GM23338 (cell line): Measurements from ENCODE around the gene ABHD5. TPM values are rescaled to one million over a fixed set of nuclear protein-coding genes. Genes with fewer than 3 reads are reported as not detected.

Experiments used
- ATAC-seq: fragments of 200-7000 bp; cut with Tn5 transposase; 3 replicates; pipeline ENCODE4 v1.9.1; 2020
- DNase-seq: peaks from one replicate; pipeline ENCODE4 v3.0.0-alpha.2; 2015; ENCODE audit warnings: low spot score
- H2AFZ ChIP-seq: fragments of 200-600 bp; sonication (generic); 2 replicates; pipeline ENCODE4 v1.8.0; 2016; ENCODE audit warnings: antibody characterized with exemption, mild to moderate bottlenecking, moderate library complexity
- H3F3A ChIP-seq: fragments of 200-600 bp; sonication (generic); replicated peaks from 2 replicates; pipeline ENCODE4 v1.8.0; 2017; ENCODE audit warnings: antibody characterized with exemption, mixed run types, low read depth
- H3K27ac ChIP-seq: fragments of 200-600 bp; sonication (generic); 2 replicates; pipeline ENCODE4 v1.6.1; 2016; ENCODE audit warnings: low read depth
- H3K27me3 ChIP-seq: fragments of 200-600 bp; sonication (generic); 2 replicates; pipeline ENCODE4 v1.8.0; 2016; ENCODE audit warnings: mild to moderate bottlenecking, mixed run types, moderate library complexity; ENCODE audit not compliant: insufficient read depth
- H3K36me3 ChIP-seq: fragments of 200-600 bp; sonication (generic); 2 replicates; pipeline ENCODE4 v1.8.0; 2016; ENCODE audit warnings: mild to moderate bottlenecking; ENCODE audit not compliant: insufficient read depth
- H3K4me1 ChIP-seq: fragments of 200-600 bp; sonication (generic); 2 replicates; pipeline ENCODE4 v1.8.0; 2016; ENCODE audit warnings: mild to moderate bottlenecking, moderate library complexity; ENCODE audit not compliant: insufficient read depth
- H3K4me2 ChIP-seq: fragments of 200-600 bp; sonication (generic); 2 replicates; pipeline ENCODE4 v1.7.1; 2017; ENCODE audit warnings: mixed run types
- H3K4me3 ChIP-seq: fragments of 200-600 bp; sonication (generic); 2 replicates; pipeline ENCODE4 v1.6.1; 2016; ENCODE audit warnings: mixed run types
- H3K79me2 ChIP-seq: fragments of 200-600 bp; sonication (generic); replicated peaks from 2 replicates; pipeline ENCODE4 v1.8.0; 2017; ENCODE audit warnings: mild to moderate bottlenecking; ENCODE audit not compliant: insufficient read depth
- H3K9me2 ChIP-seq: fragments of 200-600 bp; sonication (generic); 2 replicates; pipeline ENCODE4 v1.8.0; 2017; ENCODE audit not compliant: insufficient read depth
- H4K20me1 ChIP-seq: fragments of 200-600 bp; sonication (generic); replicated peaks from 2 replicates; pipeline ENCODE4 v1.8.0; 2017; ENCODE audit warnings: mild to moderate bottlenecking; ENCODE audit not compliant: insufficient read depth
- H3K27ac Mint-ChIP-seq: 2 replicates; pipeline ENCODE4 v1.8.0; 2020; ENCODE audit warnings: inconsistent platforms, mild to moderate bottlenecking, moderate library complexity, mixed read lengths
- H3K27me3 Mint-ChIP-seq: 3 replicates; pipeline ENCODE4 v1.8.0; 2022; ENCODE audit warnings: low read depth, mild to moderate bottlenecking, moderate library complexity, mixed read lengths, inconsistent platforms; ENCODE audit not compliant: insufficient read depth, poor library complexity
- H3K36me3 Mint-ChIP-seq: 3 replicates; pipeline ENCODE4 v1.8.0; 2021; ENCODE audit warnings: low read depth, mild to moderate bottlenecking, inconsistent platforms, moderate library complexity, mixed read lengths
- H3K4me1 Mint-ChIP-seq: 3 replicates; pipeline ENCODE4 v1.8.0; 2020; ENCODE audit warnings: mild to moderate bottlenecking, inconsistent platforms, mixed read lengths
- H3K4me3 Mint-ChIP-seq: 3 replicates; pipeline ENCODE4 v1.8.0; 2021; ENCODE audit warnings: moderate library complexity, mild to moderate bottlenecking, inconsistent platforms, mixed read lengths
- H3K9me3 Mint-ChIP-seq: 3 replicates; pipeline ENCODE4 v1.8.0; 2020; ENCODE audit warnings: moderate library complexity, mild to moderate bottlenecking, inconsistent platforms, mixed read lengths
- CREB1 ChIP-seq: fragments of 250-450 bp; sonication (Bioruptor Pico); IDR thresholded peaks from 2 replicates; pipeline ENCODE4 v1.5.0; 2020; ENCODE audit warnings: low read depth, mild to moderate bottlenecking, moderate library complexity
- EZH2 ChIP-seq: fragments of 200-600 bp; sonication (generic); IDR thresholded peaks from one replicate; pipeline ENCODE4 v1.8.0; 2017; ENCODE audit warnings: antibody characterized with exemption, mild to moderate bottlenecking, low read depth; ENCODE audit not compliant: unreplicated experiment
- EZH2phosphoT487 ChIP-seq: fragments of 200-600 bp; sonication (generic); IDR thresholded peaks from one replicate; pipeline ENCODE4 v1.8.1; 2018; ENCODE audit warnings: antibody characterized with exemption; ENCODE audit not compliant: unreplicated experiment
- JUNB ChIP-seq: IDR thresholded peaks from one replicate; pipeline ENCODE4 v1.6.1; 2016; ENCODE audit warnings: antibody characterized with exemption; ENCODE audit not compliant: unreplicated experiment
- NANOG ChIP-seq: IDR thresholded peaks from 2 replicates; pipeline ENCODE4 v1.6.1; 2016; ENCODE audit warnings: antibody characterized with exemption, borderline replicate concordance
- POLR2AphosphoS5 ChIP-seq: IDR thresholded peaks from 2 replicates; pipeline ENCODE4 v1.6.1; 2016; ENCODE audit warnings: antibody characterized with exemption, low read depth
- STAT1 ChIP-seq: IDR thresholded peaks from one replicate; pipeline ENCODE4 v1.6.1; 2016; ENCODE audit warnings: antibody characterized with exemption; ENCODE audit not compliant: unreplicated experiment
- ZNF114 ChIP-seq: fragments of 250-450 bp; sonication (Bioruptor Pico); IDR thresholded peaks from 2 replicates; pipeline ENCODE4 v1.5.0; 2020; ENCODE audit warnings: mild to moderate bottlenecking, moderate library complexity
- ZNF331 ChIP-seq: fragments of 250-450 bp; sonication (Bioruptor Pico); IDR thresholded peaks from 2 replicates; pipeline ENCODE4 v1.5.0; 2020; ENCODE audit warnings: low read depth, mild to moderate bottlenecking, moderate library complexity
- polyA plus RNA-seq: library from polyadenylated mRNA; unstranded; fragments of >200 nt; fragmentation: Nextera tagmentation; extraction: Ambion mirVana; gene quantifications from 2 replicates; pipeline ENCODE4 v1.2.1, GENCODE V29; 2016
- total RNA-seq: library from RNA; depleted of rRNA; stranded (reverse); fragments of >200 nt; shearing (Covaris generic); gene quantifications from 2 replicates; pipeline ENCODE4 v1.2.3, GENCODE V29; 2014
- TF ChIP-seq, protein P1 (sequence below): fragments of 250-450 bp; sonication (Bioruptor Pico); IDR thresholded peaks from 2 replicates; pipeline ENCODE4 v1.5.0; 2020; ENCODE audit warnings: mild to moderate bottlenecking, moderate library complexity
- TF ChIP-seq, protein P2 (sequence below): IDR thresholded peaks from 2 replicates; pipeline ENCODE4 v1.6.1; 2016; ENCODE audit warnings: antibody characterized with exemption
- TF ChIP-seq, protein P3 (sequence below), 2 experiments: fragments of 200-600 bp in 1 of 2; sonication (generic) in 1 of 2; conservative IDR thresholded peaks; 2 replicates each; pipeline versions ENCODE4 v1.5.1 to v1.6.1; 2016 to 2017; ENCODE audit warnings: antibody characterized with exemption in 2 of 2, low read depth in 2 of 2, mild to moderate bottlenecking in 2 of 2, moderate library complexity in 1 of 2
- TF ChIP-seq, protein P4 (sequence below): IDR thresholded peaks from one replicate; pipeline ENCODE4 v1.6.1; 2018; ENCODE audit warnings: antibody characterized with exemption; ENCODE audit not compliant: unreplicated experiment

ABHD5 gene
- total and polyA plus RNA-seq, 2 experiments from 2014 or later = 12.1 to 12.3 TPM

DNA sequence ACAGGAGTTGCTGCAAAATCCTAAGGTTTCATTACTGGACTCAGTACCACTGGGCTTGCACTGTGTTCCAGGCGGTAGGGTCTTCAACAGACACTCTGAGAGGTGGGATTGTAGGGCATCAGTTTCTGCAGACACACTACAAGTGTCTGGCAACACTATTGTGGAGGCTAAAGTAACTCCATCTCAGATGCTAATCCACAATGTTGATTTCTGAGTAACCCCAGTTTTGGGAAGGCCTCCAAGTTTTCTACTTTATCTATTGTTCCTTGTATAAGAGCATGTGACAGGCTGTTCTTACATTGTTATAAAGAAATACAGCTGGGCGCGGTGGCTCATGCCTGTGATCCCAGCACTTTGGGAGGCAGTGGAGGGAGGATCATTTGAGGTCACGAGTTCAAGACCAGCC lies 2.5 kb upstream of the ABHD5 start:
- Mint-ChIP-seq H3K36me3 (peaks cover 10% of the 10 kb centered on the region; the same call in 2 of the 3 replicates), H3K4me1 (peaks cover 23% of the 10 kb centered on the region)

More for the DNA sequence above, 2.5 kb upstream of the ABHD5 start:
- Mint-ChIP-seq H3K9me3 (peaks cover under 1% of the 10 kb centered on the region; the same call in 2 of the 3 replicates), H3K27ac (no peak overlapping the region), H3K4me3 (no peak overlapping the region), H3K27me3 (peaks cover 4% of the 10 kb centered on the region)
- Histone ChIP-seq H3K27me3 (no peaks in the 10 kb centered on the region), H4K20me1 (no peaks in the 10 kb centered on the region), H3F3A (0 out of 2 replicates have a peak, but pooled peaks cover 9% of the 10 kb centered on the region), H3K4me1 (peaks cover 25% of the 10 kb centered on the region), H2AFZ (no peak overlapping the region), H3K27ac (no peak overlapping the region), H3K4me3 (no peak overlapping the region), H3K9me2 (0 out of 2 replicates have a peak, but pooled peaks cover 5% of the 10 kb centered on the region), H3K4me2 (no peak overlapping the region), H3K79me2 (peaks cover 16% of the 10 kb centered on the region), H3K36me3 (no peaks in the 10 kb centered on the region)
- DNase-seq (no peak), ATAC-seq (no peak)
- TF ChIP-seq ZNF331 (CRISPR knock-in tag) (no peak), STAT1 (no peak), ZNF114 (CRISPR knock-in tag) (no peak), EZH2 (no peak), POLR2AphosphoS5 (no peak), CREB1 (CRISPR knock-in tag) (no peak), EZH2phosphoT487 (no peak), NANOG (no peak), JUNB (no peak)
- TF ChIP-seq, protein P1, sequence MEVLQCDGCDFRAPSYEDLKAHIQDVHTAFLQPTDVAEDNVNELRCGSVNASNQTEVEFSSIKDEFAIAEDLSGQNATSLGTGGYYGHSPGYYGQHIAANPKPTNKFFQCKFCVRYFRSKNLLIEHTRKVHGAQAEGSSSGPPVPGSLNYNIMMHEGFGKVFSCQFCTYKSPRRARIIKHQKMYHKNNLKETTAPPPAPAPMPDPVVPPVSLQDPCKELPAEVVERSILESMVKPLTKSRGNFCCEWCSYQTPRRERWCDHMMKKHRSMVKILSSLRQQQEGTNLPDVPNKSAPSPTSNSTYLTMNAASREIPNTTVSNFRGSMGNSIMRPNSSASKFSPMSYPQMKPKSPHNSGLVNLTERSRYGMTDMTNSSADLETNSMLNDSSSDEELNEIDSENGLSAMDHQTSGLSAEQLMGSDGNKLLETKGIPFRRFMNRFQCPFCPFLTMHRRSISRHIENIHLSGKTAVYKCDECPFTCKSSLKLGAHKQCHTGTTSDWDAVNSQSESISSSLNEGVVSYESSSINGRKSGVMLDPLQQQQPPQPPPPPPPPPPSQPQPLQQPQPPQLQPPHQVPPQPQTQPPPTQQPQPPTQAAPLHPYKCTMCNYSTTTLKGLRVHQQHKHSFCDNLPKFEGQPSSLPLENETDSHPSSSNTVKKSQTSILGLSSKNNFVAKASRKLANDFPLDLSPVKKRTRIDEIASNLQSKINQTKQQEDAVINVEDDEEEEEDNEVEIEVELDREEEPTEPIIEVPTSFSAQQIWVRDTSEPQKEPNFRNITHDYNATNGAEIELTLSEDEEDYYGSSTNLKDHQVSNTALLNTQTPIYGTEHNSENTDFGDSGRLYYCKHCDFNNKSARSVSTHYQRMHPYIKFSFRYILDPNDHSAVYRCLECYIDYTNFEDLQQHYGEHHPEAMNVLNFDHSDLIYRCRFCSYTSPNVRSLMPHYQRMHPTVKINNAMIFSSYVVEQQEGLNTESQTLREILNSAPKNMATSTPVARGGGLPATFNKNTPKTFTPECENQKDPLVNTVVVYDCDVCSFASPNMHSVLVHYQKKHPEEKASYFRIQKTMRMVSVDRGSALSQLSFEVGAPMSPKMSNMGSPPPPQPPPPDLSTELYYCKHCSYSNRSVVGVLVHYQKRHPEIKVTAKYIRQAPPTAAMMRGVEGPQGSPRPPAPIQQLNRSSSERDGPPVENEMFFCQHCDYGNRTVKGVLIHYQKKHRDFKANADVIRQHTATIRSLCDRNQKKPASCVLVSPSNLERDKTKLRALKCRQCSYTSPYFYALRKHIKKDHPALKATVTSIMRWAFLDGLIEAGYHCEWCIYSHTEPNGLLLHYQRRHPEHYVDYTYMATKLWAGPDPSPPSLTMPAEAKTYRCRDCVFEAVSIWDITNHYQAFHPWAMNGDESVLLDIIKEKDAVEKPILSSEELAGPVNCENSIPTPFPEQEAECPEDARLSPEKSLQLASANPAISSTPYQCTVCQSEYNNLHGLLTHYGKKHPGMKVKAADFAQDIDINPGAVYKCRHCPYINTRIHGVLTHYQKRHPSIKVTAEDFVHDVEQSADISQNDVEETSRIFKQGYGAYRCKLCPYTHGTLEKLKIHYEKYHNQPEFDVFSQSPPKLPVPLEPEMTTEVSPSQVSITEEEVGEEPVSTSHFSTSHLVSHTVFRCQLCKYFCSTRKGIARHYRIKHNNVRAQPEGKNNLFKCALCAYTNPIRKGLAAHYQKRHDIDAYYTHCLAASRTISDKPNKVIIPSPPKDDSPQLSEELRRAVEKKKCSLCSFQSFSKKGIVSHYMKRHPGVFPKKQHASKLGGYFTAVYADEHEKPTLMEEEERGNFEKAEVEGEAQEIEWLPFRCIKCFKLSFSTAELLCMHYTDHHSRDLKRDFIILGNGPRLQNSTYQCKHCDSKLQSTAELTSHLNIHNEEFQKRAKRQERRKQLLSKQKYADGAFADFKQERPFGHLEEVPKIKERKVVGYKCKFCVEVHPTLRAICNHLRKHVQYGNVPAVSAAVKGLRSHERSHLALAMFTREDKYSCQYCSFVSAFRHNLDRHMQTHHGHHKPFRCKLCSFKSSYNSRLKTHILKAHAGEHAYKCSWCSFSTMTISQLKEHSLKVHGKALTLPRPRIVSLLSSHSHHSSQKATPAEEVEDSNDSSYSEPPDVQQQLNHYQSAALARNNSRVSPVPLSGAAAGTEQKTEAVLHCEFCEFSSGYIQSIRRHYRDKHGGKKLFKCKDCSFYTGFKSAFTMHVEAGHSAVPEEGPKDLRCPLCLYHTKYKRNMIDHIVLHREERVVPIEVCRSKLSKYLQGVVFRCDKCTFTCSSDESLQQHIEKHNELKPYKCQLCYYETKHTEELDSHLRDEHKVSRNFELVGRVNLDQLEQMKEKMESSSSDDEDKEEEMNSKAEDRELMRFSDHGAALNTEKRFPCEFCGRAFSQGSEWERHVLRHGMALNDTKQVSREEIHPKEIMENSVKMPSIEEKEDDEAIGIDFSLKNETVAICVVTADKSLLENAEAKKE (CRISPR knock-in tag) = no peak
- TF ChIP-seq, protein P2, sequence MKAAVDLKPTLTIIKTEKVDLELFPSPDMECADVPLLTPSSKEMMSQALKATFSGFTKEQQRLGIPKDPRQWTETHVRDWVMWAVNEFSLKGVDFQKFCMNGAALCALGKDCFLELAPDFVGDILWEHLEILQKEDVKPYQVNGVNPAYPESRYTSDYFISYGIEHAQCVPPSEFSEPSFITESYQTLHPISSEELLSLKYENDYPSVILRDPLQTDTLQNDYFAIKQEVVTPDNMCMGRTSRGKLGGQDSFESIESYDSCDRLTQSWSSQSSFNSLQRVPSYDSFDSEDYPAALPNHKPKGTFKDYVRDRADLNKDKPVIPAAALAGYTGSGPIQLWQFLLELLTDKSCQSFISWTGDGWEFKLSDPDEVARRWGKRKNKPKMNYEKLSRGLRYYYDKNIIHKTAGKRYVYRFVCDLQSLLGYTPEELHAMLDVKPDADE = no peak
- TF ChIP-seq, protein P3, sequence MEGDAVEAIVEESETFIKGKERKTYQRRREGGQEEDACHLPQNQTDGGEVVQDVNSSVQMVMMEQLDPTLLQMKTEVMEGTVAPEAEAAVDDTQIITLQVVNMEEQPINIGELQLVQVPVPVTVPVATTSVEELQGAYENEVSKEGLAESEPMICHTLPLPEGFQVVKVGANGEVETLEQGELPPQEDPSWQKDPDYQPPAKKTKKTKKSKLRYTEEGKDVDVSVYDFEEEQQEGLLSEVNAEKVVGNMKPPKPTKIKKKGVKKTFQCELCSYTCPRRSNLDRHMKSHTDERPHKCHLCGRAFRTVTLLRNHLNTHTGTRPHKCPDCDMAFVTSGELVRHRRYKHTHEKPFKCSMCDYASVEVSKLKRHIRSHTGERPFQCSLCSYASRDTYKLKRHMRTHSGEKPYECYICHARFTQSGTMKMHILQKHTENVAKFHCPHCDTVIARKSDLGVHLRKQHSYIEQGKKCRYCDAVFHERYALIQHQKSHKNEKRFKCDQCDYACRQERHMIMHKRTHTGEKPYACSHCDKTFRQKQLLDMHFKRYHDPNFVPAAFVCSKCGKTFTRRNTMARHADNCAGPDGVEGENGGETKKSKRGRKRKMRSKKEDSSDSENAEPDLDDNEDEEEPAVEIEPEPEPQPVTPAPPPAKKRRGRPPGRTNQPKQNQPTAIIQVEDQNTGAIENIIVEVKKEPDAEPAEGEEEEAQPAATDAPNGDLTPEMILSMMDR (conservative IDR thresholded peaks at IDR 0.05; ENCODE audit: low read depth in 2 of 2) = no peak
- TF ChIP-seq, protein P4, sequence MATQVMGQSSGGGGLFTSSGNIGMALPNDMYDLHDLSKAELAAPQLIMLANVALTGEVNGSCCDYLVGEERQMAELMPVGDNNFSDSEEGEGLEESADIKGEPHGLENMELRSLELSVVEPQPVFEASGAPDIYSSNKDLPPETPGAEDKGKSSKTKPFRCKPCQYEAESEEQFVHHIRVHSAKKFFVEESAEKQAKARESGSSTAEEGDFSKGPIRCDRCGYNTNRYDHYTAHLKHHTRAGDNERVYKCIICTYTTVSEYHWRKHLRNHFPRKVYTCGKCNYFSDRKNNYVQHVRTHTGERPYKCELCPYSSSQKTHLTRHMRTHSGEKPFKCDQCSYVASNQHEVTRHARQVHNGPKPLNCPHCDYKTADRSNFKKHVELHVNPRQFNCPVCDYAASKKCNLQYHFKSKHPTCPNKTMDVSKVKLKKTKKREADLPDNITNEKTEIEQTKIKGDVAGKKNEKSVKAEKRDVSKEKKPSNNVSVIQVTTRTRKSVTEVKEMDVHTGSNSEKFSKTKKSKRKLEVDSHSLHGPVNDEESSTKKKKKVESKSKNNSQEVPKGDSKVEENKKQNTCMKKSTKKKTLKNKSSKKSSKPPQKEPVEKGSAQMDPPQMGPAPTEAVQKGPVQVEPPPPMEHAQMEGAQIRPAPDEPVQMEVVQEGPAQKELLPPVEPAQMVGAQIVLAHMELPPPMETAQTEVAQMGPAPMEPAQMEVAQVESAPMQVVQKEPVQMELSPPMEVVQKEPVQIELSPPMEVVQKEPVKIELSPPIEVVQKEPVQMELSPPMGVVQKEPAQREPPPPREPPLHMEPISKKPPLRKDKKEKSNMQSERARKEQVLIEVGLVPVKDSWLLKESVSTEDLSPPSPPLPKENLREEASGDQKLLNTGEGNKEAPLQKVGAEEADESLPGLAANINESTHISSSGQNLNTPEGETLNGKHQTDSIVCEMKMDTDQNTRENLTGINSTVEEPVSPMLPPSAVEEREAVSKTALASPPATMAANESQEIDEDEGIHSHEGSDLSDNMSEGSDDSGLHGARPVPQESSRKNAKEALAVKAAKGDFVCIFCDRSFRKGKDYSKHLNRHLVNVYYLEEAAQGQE = no peak
